Smooth muscle cell (in vitro differentiated cells): ENCODE data around the gene TXNRD2. TPM values are rescaled to one million over a fixed set of nuclear protein-coding genes. Genes with fewer than 3 reads are reported as not detected.

Experiments
- DNase-seq: peaks from one replicate; lab custom pipeline; 2025; ENCODE audit not compliant: unreplicated experiment; lab: John Stamatoyannopoulos, UW
- H2AFZ ChIP-seq: fragments of 200-600 bp; sonication (generic); 2 replicates; pipeline ENCODE4 v1.6.0; 2016; ENCODE audit warnings: antibody characterized with exemption, low read depth, mild to moderate bottlenecking
- H3F3A ChIP-seq: fragments of 200-600 bp; sonication (generic); 2 replicates; pipeline ENCODE4 v1.6.0; 2017; ENCODE audit warnings: antibody characterized with exemption, low read depth
- H3K27ac ChIP-seq: fragments of 200-600 bp; sonication (generic); 2 replicates; pipeline ENCODE4 v1.5.1; 2016; ENCODE audit warnings: low read depth, mild to moderate bottlenecking
- H3K27me3 ChIP-seq: fragments of 200-600 bp; sonication (generic); 2 replicates; pipeline ENCODE4 v1.6.1; 2016; ENCODE audit warnings: low read depth, mild to moderate bottlenecking
- H3K36me3 ChIP-seq: fragments of 200-600 bp; sonication (generic); 2 replicates; pipeline ENCODE4 v1.5.1; 2016; ENCODE audit warnings: low read depth
- H3K4me1 ChIP-seq: fragments of 200-600 bp; sonication (generic); 2 replicates; pipeline ENCODE4 v1.5.1; 2016; ENCODE audit warnings: low read depth
- H3K4me2 ChIP-seq: fragments of 200-600 bp; sonication (generic); 2 replicates; pipeline ENCODE4 v1.6.0; 2016; ENCODE audit warnings: mild to moderate bottlenecking
- H3K4me3 ChIP-seq: fragments of 200-600 bp; sonication (generic); 2 replicates; pipeline ENCODE4 v1.5.1; 2016; ENCODE audit warnings: mild to moderate bottlenecking
- H3K79me2 ChIP-seq: fragments of 200-600 bp; sonication (generic); 2 replicates; pipeline ENCODE4 v1.6.0; 2016; ENCODE audit warnings: low read depth, mild to moderate bottlenecking
- H3K9ac ChIP-seq: fragments of 200-600 bp; sonication (generic); 2 replicates; pipeline ENCODE4 v1.6.0; 2016; ENCODE audit warnings: low read depth
- H3K9me3 ChIP-seq: fragments of 200-600 bp; sonication (generic); replicated peaks from 2 replicates; pipeline ENCODE4 v1.5.1; 2016; ENCODE audit warnings: low read depth
- H4K20me1 ChIP-seq: fragments of 200-600 bp; sonication (generic); 2 replicates; pipeline ENCODE4 v1.6.0; 2016; ENCODE audit warnings: low read depth
- CTCF ChIP-seq: fragments of 200-600 bp; sonication (generic); IDR thresholded peaks from 2 replicates; pipeline ENCODE4 v1.5.1; 2017; ENCODE audit warnings: borderline replicate concordance, mild to moderate bottlenecking, antibody characterized with exemption; ENCODE audit not compliant: insufficient read depth, poor library complexity, severe bottlenecking
- WGBS: methylation state at CpG from one replicate; pipeline ENCODE4 v1.1.7; 2016; ENCODE audit warnings: low lambda C conversion rate; 5-methylcytosine and 5-hydroxymethylcytosine counted together
- polyA plus RNA-seq: library from polyadenylated mRNA; unstranded; fragments of >200 nt; fragmentation: Nextera tagmentation; extraction: Ambion mirVana; gene quantifications from 2 replicates; pipeline ENCODE4 v1.2.1, GENCODE V29; 2016
- total RNA-seq: library from RNA; depleted of rRNA; stranded (reverse); fragments of >200 nt; gene quantifications from 2 replicates; pipeline ENCODE4 v1.2.3, GENCODE V29; 2014

The TXNRD2 gene
- total and polyA plus RNA-seq, 2 experiments from 2014 or later = 3.2 TPM; not detected in 1

DNA sequence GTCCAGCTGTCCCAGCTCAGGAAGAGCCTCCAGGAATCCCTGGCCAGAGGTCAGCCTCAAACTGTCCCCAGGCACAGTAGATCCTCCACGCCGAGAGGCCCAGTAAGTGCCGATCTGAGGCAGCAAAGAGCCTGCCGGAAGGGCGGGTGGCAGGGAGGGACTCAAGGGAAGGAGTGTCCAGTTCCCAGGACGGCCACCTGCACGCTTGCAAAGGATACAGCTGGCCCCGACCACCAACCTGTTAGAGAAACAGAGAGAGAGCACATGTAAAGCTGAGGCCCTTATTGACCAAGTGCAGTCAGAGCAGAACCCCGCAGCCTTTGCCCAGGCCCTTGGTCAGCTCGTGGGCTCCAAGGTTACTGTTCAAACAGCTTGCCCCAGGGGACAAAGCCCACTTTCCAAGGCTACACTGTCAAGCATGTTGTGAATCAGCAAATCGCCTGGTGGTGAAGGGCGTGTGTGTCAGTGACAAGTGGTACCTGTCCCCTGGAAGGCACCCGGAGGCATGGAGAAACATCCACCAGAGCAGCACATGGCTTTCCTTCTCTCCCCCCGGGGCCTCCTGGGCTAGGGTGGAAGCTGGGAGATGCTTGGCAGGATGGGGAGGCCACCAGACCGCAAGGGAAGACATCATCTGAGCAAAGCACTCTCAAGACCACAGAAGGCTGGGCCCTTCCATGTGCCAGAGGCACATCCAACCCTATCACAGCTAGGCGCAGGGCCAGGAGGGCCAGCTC, 42.6 kb downstream of the TXNRD2 start:
- no peaks in the 10 kb centered on the region for H3K9me3 ChIP-seq
- no peaks in the 10 kb centered on the region for H4K20me1 ChIP-seq
- TF ChIP-seq CTCF = no peak
- no peak overlapping the region for H3K4me2 ChIP-seq
- H3K27ac ChIP-seq = no peak overlapping the region
- peaks cover 15% of the 10 kb centered on the region for H3K4me1 ChIP-seq
- 91% methylated on average over 16 of the region's 16 CpGs for WGBS
- H3K4me3 ChIP-seq = no peak overlapping the region
- H3K36me3 ChIP-seq = no peaks in the 10 kb centered on the region
- no peak for DNase-seq
- no peak overlapping the region for H3K9ac ChIP-seq
- H2AFZ ChIP-seq = no peak overlapping the region
- H3F3A ChIP-seq = no peaks in the 10 kb centered on the region
- no peaks in the 10 kb centered on the region for H3K27me3 ChIP-seq
- no peaks in the 10 kb centered on the region for H3K79me2 ChIP-seq

- 86% methylated on average over 7 of the region's 7 CpGs for WGBS
- Histone ChIP-seq H3K27ac (no peak overlapping the region), H3K9me3 (no peaks in the 10 kb centered on the region), H4K20me1 (no peaks in the 10 kb centered on the region), H3K4me2 (no peak overlapping the region), H3F3A (no peaks in the 10 kb centered on the region), H3K4me1 (peaks cover 12% of the 10 kb centered on the region), H2AFZ (no peak overlapping the region), H3K36me3 (no peaks in the 10 kb centered on the region), H3K9ac (no peak overlapping the region), H3K79me2 (no peaks in the 10 kb centered on the region), H3K27me3 (no peaks in the 10 kb centered on the region), H3K4me3 (no peak overlapping the region)
- TF ChIP-seq CTCF = no peak
- no peak for DNase-seq
Observed at GRCh38 chr22:19898145-19898544, 43.5 kb downstream of the TXNRD2 start.

DNA sequence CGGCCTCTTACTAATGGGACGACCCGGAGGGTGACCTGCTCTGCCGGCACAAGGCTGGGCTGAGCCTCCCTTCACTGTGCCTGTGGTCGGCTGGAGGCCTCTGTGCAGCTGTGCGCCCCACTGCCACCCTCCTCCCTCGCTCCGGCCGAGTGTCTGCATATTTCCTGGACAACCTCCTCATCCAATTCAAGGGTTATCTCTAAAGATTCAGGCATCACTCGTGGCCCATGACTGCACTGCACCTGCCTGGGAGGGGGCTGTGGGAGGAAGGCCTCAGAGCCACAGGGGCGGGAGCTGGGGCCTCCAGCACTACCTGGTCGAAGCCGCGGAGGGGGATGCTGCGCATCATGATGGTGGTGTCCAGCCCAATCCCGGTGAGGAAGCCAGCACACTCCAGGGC, 43.9 kb downstream of the TXNRD2 start:
- Histone ChIP-seq H3K9ac (no peak overlapping the region), H3K27ac (no peak overlapping the region), H3K9me3 (no peaks in the 10 kb centered on the region), H3F3A (no peaks in the 10 kb centered on the region), H4K20me1 (no peaks in the 10 kb centered on the region), H3K4me1 (peaks cover 11% of the 10 kb centered on the region), H3K4me2 (no peak overlapping the region), H3K36me3 (no peaks in the 10 kb centered on the region), H3K27me3 (no peaks in the 10 kb centered on the region), H3K79me2 (no peaks in the 10 kb centered on the region), H3K4me3 (no peak overlapping the region), H2AFZ (no peak overlapping the region)
- no peak for DNase-seq
- 93% methylated on average over 16 of the region's 16 CpGs for WGBS
- no peak for TF ChIP-seq CTCF

DNA sequence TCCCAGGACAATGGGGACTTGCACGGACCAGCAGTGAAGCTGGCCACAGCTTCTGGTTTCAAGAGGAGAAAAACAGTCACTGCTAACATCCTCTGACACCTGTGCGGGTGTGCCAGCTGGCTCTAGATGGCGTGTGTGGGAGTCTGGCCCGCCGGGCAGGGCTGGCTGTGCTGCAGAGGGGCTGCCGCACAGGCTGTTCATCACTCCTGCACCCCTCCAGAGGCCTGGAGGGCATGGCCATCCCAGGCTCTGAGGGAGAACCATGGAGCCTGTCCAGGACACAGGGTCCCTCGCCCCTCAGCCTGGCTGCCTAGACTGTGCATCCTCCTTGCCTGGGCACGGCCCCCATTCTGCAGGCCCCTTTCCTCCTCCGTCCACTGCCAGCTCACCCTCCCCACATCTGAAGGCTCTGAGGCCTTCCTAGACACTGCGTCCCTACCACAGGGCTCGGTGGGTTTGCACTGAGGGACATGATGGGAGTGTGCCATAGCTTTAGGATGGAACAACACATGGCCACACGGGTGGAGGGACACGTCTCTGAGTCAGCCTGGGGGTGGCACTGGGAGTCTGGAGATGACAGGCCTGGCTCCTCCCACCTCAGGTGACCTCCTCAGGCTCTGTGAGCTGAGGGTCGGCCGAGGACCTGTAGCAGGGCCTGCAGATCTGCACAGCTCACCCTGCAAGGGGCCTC, 44.8 kb downstream of the TXNRD2 start:
- WGBS = 78% methylated on average over 15 of the region's 15 CpGs
- Histone ChIP-seq H3K4me3 (no peak overlapping the region), H3K9me3 (no peaks in the 10 kb centered on the region), H3K27me3 (no peaks in the 10 kb centered on the region), H3K27ac (no peak overlapping the region), H3K4me2 (no peak overlapping the region), H3K4me1 (peaks cover 13% of the 10 kb centered on the region), H3K79me2 (no peaks in the 10 kb centered on the region), H4K20me1 (no peaks in the 10 kb centered on the region), H2AFZ (no peak overlapping the region), H3F3A (no peaks in the 10 kb centered on the region), H3K9ac (no peak overlapping the region), H3K36me3 (no peaks in the 10 kb centered on the region)
- no peak for DNase-seq
- no peak for TF ChIP-seq CTCF
